ENCODE results near the gene PKHD1.

The PKHD1 gene

GRCh38 chr6:51968265-51968664 is 119.1 kb downstream of the PKHD1 start:
- Histone ChIP-seq H4K20me1 (ENCODE audit: insufficient read depth, low read length) (no peaks in the 10 kb centered on the region), H3K4me1 (ENCODE audit: insufficient read depth, low read length, severe bottlenecking) (no peaks in the 10 kb centered on the region), H3K4me2 (ENCODE audit: low read length) (no peak overlapping the region), H3K79me2 (ENCODE audit: insufficient read depth, low read length) (no peaks in the 10 kb centered on the region), H2AFZ (ENCODE audit: low read length) (no peak overlapping the region), H3K27me3 (ENCODE audit: insufficient read depth, low read length) (no peaks in the 10 kb centered on the region), H3K4me3 (ENCODE audit: low read depth, low read length, poor library complexity, severe bottlenecking) (no peak overlapping the region), H3K9me2 (ENCODE audit: low read depth, low read length) (no peaks in the 10 kb centered on the region), H3K27ac (ENCODE audit: low read depth, low read length, poor library complexity, severe bottlenecking) (no peak overlapping the region), H3K36me3 (ENCODE audit: insufficient read depth, low read length) (no peaks in the 10 kb centered on the region), H3K9ac (ENCODE audit: low read length) (no peak overlapping the region), H3K9me3 (ENCODE audit: low read length) (no peaks in the 10 kb centered on the region), H3F3A (ENCODE audit: insufficient read depth, low read length) (no peaks in the 10 kb centered on the region)
- no peak for TF ChIP-seq EZH2 (IDR thresholded peaks at IDR 0.05; ENCODE audit: borderline replicate concordance, low read length)
- no peak for TF ChIP-seq CTCF (IDR thresholded peaks at IDR 0.05; ENCODE audit: low read length)

- Histone ChIP-seq H3K9me3 (ENCODE audit: low read length) (no peaks in the 10 kb centered on the region), H3K4me3 (ENCODE audit: low read depth, low read length, poor library complexity, severe bottlenecking) (no peak overlapping the region), H3K27me3 (ENCODE audit: insufficient read depth, low read length) (0 out of 2 replicates have a peak, but pooled peaks cover 4% of the 10 kb centered on the region), H2AFZ (ENCODE audit: low read length) (no peak overlapping the region), H3K4me2 (ENCODE audit: low read length) (no peak overlapping the region), H3K9me2 (ENCODE audit: low read depth, low read length) (no peaks in the 10 kb centered on the region), H3K79me2 (ENCODE audit: insufficient read depth, low read length) (no peaks in the 10 kb centered on the region), H3K27ac (ENCODE audit: low read depth, low read length, poor library complexity, severe bottlenecking) (no peak overlapping the region), H3K9ac (ENCODE audit: low read length) (no peak overlapping the region), H3F3A (ENCODE audit: insufficient read depth, low read length) (no peaks in the 10 kb centered on the region), H4K20me1 (ENCODE audit: insufficient read depth, low read length) (no peaks in the 10 kb centered on the region), H3K4me1 (ENCODE audit: insufficient read depth, low read length, severe bottlenecking) (no peaks in the 10 kb centered on the region), H3K36me3 (ENCODE audit: insufficient read depth, low read length) (no peaks in the 10 kb centered on the region)
- TF ChIP-seq CTCF (IDR thresholded peaks at IDR 0.05; ENCODE audit: low read length) (no peak), EZH2 (IDR thresholded peaks at IDR 0.05; ENCODE audit: borderline replicate concordance, low read length) (no peak)
Observed at GRCh38 chr6:51965222-51965801, 122.1 kb downstream of the PKHD1 start.

GRCh38 chr6:51963980-51964379 is 123.4 kb downstream of the PKHD1 start:
- Histone ChIP-seq H3K9ac (ENCODE audit: low read length) (no peak overlapping the region), H2AFZ (ENCODE audit: low read length) (no peak overlapping the region), H3K4me1 (ENCODE audit: insufficient read depth, low read length, severe bottlenecking) (no peaks in the 10 kb centered on the region), H3K9me3 (ENCODE audit: low read length) (no peaks in the 10 kb centered on the region), H3K36me3 (ENCODE audit: insufficient read depth, low read length) (no peaks in the 10 kb centered on the region), H3K27ac (ENCODE audit: low read depth, low read length, poor library complexity, severe bottlenecking) (no peak overlapping the region), H3K27me3 (ENCODE audit: insufficient read depth, low read length) (0 out of 2 replicates have a peak, but pooled peaks cover 4% of the 10 kb centered on the region), H4K20me1 (ENCODE audit: insufficient read depth, low read length) (no peaks in the 10 kb centered on the region), H3K4me2 (ENCODE audit: low read length) (no peak overlapping the region), H3K79me2 (ENCODE audit: insufficient read depth, low read length) (no peaks in the 10 kb centered on the region), H3K9me2 (ENCODE audit: low read depth, low read length) (no peaks in the 10 kb centered on the region), H3F3A (ENCODE audit: insufficient read depth, low read length) (no peaks in the 10 kb centered on the region), H3K4me3 (ENCODE audit: low read depth, low read length, poor library complexity, severe bottlenecking) (no peak overlapping the region)
- no peak for TF ChIP-seq EZH2 (IDR thresholded peaks at IDR 0.05; ENCODE audit: borderline replicate concordance, low read length)
- no peak for TF ChIP-seq CTCF (IDR thresholded peaks at IDR 0.05; ENCODE audit: low read length)

Measured in OCI-LY1 (cell line).